CD8-positive, alpha-beta memory T cell (primary cell): ENCODE measurements around the gene RPS21. TPM values are rescaled to one million over a fixed set of nuclear protein-coding genes. Genes with fewer than 3 reads are reported as not detected.

Source experiments
- CTCF ChIA-PET: fragments of 350-600 bp; sonication (Branson Sonifier 250); formaldehyde crosslinking; loops from one replicate; lab custom pipeline; 2021; ENCODE audit warnings: antibody characterized with exemption; lab: Charles Lee
- POLR2A ChIA-PET: fragments of 350-600 bp; sonication (Branson Sonifier 250); formaldehyde crosslinking; loops from one replicate; lab custom pipeline; 2021; ENCODE audit warnings: antibody characterized with exemption; lab: Charles Lee
- DNase-seq, 5 donors: peaks; one replicate each; pipeline versions ENCODE4 v3.0.0 to v3.0.0-alpha.2; 2020 to 2022; ENCODE audit warnings: mixed read lengths in 1 of 5
- H3K27ac ChIP-seq: one replicate; pipeline ENCODE4 v1.7.0; 2013; ENCODE audit warnings: low read depth, mild to moderate bottlenecking, low read length, moderate library complexity
- H3K27me3 ChIP-seq: 2 replicates; pipeline ENCODE4 v1.7.0; 2013; ENCODE audit warnings: low read length, mild to moderate bottlenecking; ENCODE audit not compliant: insufficient read depth, poor library complexity, severe bottlenecking
- H3K36me3 ChIP-seq: 2 replicates; pipeline ENCODE4 v1.7.0; 2013; ENCODE audit warnings: mild to moderate bottlenecking, low read length, moderate library complexity; ENCODE audit not compliant: insufficient read depth
- H3K4me1 ChIP-seq: 2 replicates; pipeline ENCODE4 v1.7.0; 2013; ENCODE audit warnings: mild to moderate bottlenecking, low read length, moderate library complexity; ENCODE audit not compliant: insufficient read depth
- H3K4me3 ChIP-seq: 2 replicates; pipeline ENCODE4 v1.7.0; 2013; ENCODE audit warnings: mild to moderate bottlenecking, low read length
- H3K9me3 ChIP-seq: 2 replicates; pipeline ENCODE4 v1.7.0; 2013; ENCODE audit warnings: mild to moderate bottlenecking, low read length
- H3K27ac Mint-ChIP-seq, 8 donors: one replicate each; pipeline ENCODE4 v1.8.0; 2020 to 2021; ENCODE audit warnings: mixed read lengths in 8 of 8, mild to moderate bottlenecking in 6 of 8, inconsistent platforms in 3 of 8, moderate library complexity in 3 of 8
- H3K27me3 Mint-ChIP-seq, 2 donors: one replicate each; pipeline ENCODE4 v1.8.0; 2020 to 2021; ENCODE audit warnings: mixed read lengths in 2 of 2, mild to moderate bottlenecking in 1 of 2, moderate library complexity in 1 of 2
- H3K36me3 Mint-ChIP-seq, 3 donors: one replicate each; pipeline ENCODE4 v1.8.0; 2020 to 2021; ENCODE audit warnings: mixed read lengths in 3 of 3, inconsistent platforms in 1 of 3, mild to moderate bottlenecking in 1 of 3
- H3K4me1 Mint-ChIP-seq, 3 donors: one replicate each; pipeline ENCODE4 v1.8.0; 2020 to 2021; ENCODE audit warnings: mixed read lengths in 3 of 3, inconsistent platforms in 1 of 3, mild to moderate bottlenecking in 1 of 3
- H3K4me3 Mint-ChIP-seq, 7 donors: one replicate each; pipeline ENCODE4 v1.8.0; 2020 to 2021; ENCODE audit warnings: mixed read lengths in 7 of 7, mild to moderate bottlenecking in 6 of 7, moderate library complexity in 4 of 7, inconsistent platforms in 2 of 7
- H3K9me3 Mint-ChIP-seq, 5 donors: one replicate each; pipeline ENCODE4 v1.8.0; 2020 to 2022; ENCODE audit warnings: mixed read lengths in 5 of 5, mild to moderate bottlenecking in 3 of 5, moderate library complexity in 2 of 5, inconsistent platforms in 1 of 5
- polyA plus RNA-seq: library from polyadenylated mRNA; unstranded; fragments of 300-500 nt; fragmentation: Illumina TruSeq; gene quantifications from one replicate; pipeline ENCODE4 v1.2.3, GENCODE V29; 2021
- total RNA-seq, 2 experiments: library from RNA; stranded (reverse); gene quantifications; one replicate each; pipeline ENCODE4 v1.2.3, GENCODE V29; 2021

Gene RPS21
- total and polyA plus RNA-seq, 3 experiments from 2014 or later: 2,034 to 2,161 (median 2,072) TPM

- Mint-ChIP-seq H3K36me3 (no peaks in the 10 kb centered on the region), H3K27me3 (no peaks in the 10 kb centered on the region), H3K4me1 (no peaks in the 10 kb centered on the region), H3K9me3 (no peaks in the 10 kb centered on the region), H3K27ac (no peak overlapping the region), H3K4me3 (no peak overlapping the region)
- H3K4me1 ChIP-seq: no peaks in the 10 kb centered on the region
- POLR2A ChIA-PET: no interaction called here
- H3K36me3 ChIP-seq: no peaks in the 10 kb centered on the region
- H3K27ac ChIP-seq: no peak overlapping the region
- H3K9me3 ChIP-seq: no peaks in the 10 kb centered on the region
- H3K4me3 ChIP-seq: no peak overlapping the region
- CTCF ChIA-PET: no interaction called here
- no peaks in the 10 kb centered on the region for H3K27me3 ChIP-seq
- no peak for DNase-seq
Measured at GRCh38 chr20:62355516-62355877, 31.4 kb upstream of the RPS21 start.

GRCh38 chr20:62355878-62356588 is 30.9 kb upstream of the RPS21 start:
- H3K4me3 ChIP-seq: no peak overlapping the region
- Mint-ChIP-seq H3K36me3 (no peaks in the 10 kb centered on the region), H3K4me3 (no peak overlapping the region), H3K9me3 (no peaks in the 10 kb centered on the region), H3K4me1 (no peaks in the 10 kb centered on the region), H3K27me3 (no peaks in the 10 kb centered on the region), H3K27ac (no peak overlapping the region)
- H3K27ac ChIP-seq: no peak overlapping the region
- ChIA-PET CTCF (no interaction called here), POLR2A (no interaction called here)
- no peak for DNase-seq
- H3K4me1 ChIP-seq: no peaks in the 10 kb centered on the region
- H3K36me3 ChIP-seq: no peaks in the 10 kb centered on the region
- no peaks in the 10 kb centered on the region for H3K27me3 ChIP-seq
- H3K9me3 ChIP-seq: no peaks in the 10 kb centered on the region

GRCh38 chr20:62356589-62357186 is 30.2 kb upstream of the RPS21 start:
- Histone ChIP-seq H3K4me3 (no peak overlapping the region), H3K4me1 (no peaks in the 10 kb centered on the region), H3K27ac (no peak overlapping the region), H3K9me3 (no peaks in the 10 kb centered on the region), H3K36me3 (no peaks in the 10 kb centered on the region), H3K27me3 (no peaks in the 10 kb centered on the region)
- no peaks in the 10 kb centered on the region for H3K4me1 Mint-ChIP-seq
- H3K27ac Mint-ChIP-seq: no peak overlapping the region
- ChIA-PET POLR2A (no interaction called here), CTCF (no interaction called here)
- no peaks in the 10 kb centered on the region for H3K9me3 Mint-ChIP-seq
- H3K27me3 Mint-ChIP-seq: no peaks in the 10 kb centered on the region
- H3K4me3 Mint-ChIP-seq: no peak overlapping the region
- H3K36me3 Mint-ChIP-seq: no peaks in the 10 kb centered on the region
- DNase-seq: no peak

- CTCF ChIA-PET: no interaction called here
- Mint-ChIP-seq H3K4me3 (no peak overlapping the region), H3K9me3 (no peaks in the 10 kb centered on the region), H3K4me1 (no peaks in the 10 kb centered on the region), H3K36me3 (no peaks in the 10 kb centered on the region), H3K27ac (no peak overlapping the region), H3K27me3 (no peaks in the 10 kb centered on the region)
- H3K4me3 ChIP-seq: no peak overlapping the region
- POLR2A ChIA-PET: no interaction called here
- H3K9me3 ChIP-seq: no peaks in the 10 kb centered on the region
- H3K27me3 ChIP-seq: no peaks in the 10 kb centered on the region
- H3K4me1 ChIP-seq: no peaks in the 10 kb centered on the region
- no peak for DNase-seq
- no peak overlapping the region for H3K27ac ChIP-seq
- no peaks in the 10 kb centered on the region for H3K36me3 ChIP-seq
Measured at GRCh38 chr20:62357187-62357667, 29.7 kb upstream of the RPS21 start.

GRCh38 chr20:62357681-62358080 is 29.2 kb upstream of the RPS21 start:
- CTCF ChIA-PET: no interaction called here
- H3K9me3 ChIP-seq: no peaks in the 10 kb centered on the region
- no peak overlapping the region for H3K4me3 Mint-ChIP-seq
- H3K4me3 ChIP-seq: no peak overlapping the region
- POLR2A ChIA-PET: no interaction called here
- H3K36me3 Mint-ChIP-seq: no peaks in the 10 kb centered on the region
- peaks cover 2 to 3% of the 10 kb centered on the region in 2 donors for H3K27me3 Mint-ChIP-seq
- no peak for DNase-seq
- no peaks in the 10 kb centered on the region for H3K36me3 ChIP-seq
- no peaks in the 10 kb centered on the region for H3K27me3 ChIP-seq
- peak overlapping the region; percentile 64 for H3K27ac ChIP-seq
- no peak overlapping the region for H3K27ac Mint-ChIP-seq
- no peaks in the 10 kb centered on the region for H3K4me1 ChIP-seq
- H3K9me3 Mint-ChIP-seq: no peaks in the 10 kb centered on the region
- no peaks in the 10 kb centered on the region for H3K4me1 Mint-ChIP-seq

- Histone ChIP-seq H3K27ac (peak overlapping the region; percentile 64), H3K4me1 (no peaks in the 10 kb centered on the region), H3K9me3 (no peaks in the 10 kb centered on the region), H3K27me3 (no peaks in the 10 kb centered on the region), H3K4me3 (no peak overlapping the region), H3K36me3 (no peaks in the 10 kb centered on the region)
- no peak overlapping the region for H3K4me3 Mint-ChIP-seq
- ChIA-PET POLR2A (no interaction called here), CTCF (no interaction called here)
- H3K27me3 Mint-ChIP-seq: peaks cover 4% of the 10 kb centered on the region in 2 donors
- H3K36me3 Mint-ChIP-seq: no peaks in the 10 kb centered on the region
- H3K4me1 Mint-ChIP-seq: no peaks in the 10 kb centered on the region
- no peak overlapping the region for H3K27ac Mint-ChIP-seq
- no peaks in the 10 kb centered on the region for H3K9me3 Mint-ChIP-seq
- DNase-seq: no peak
Measured at GRCh38 chr20:62358171-62359042, 28.5 kb upstream of the RPS21 start.

- no peak for DNase-seq
- ChIA-PET POLR2A (no interaction called here), CTCF (no interaction called here)
- no peaks in the 10 kb centered on the region for H3K4me1 ChIP-seq
- no peaks in the 10 kb centered on the region for H3K36me3 ChIP-seq
- H3K4me1 Mint-ChIP-seq: no peaks in the 10 kb centered on the region
- no peak overlapping the region for H3K4me3 Mint-ChIP-seq
- peaks cover 6 to 9% of the 10 kb centered on the region in 2 donors for H3K27me3 Mint-ChIP-seq
- no peaks in the 10 kb centered on the region for H3K9me3 Mint-ChIP-seq
- no peak overlapping the region for H3K4me3 ChIP-seq
- no peaks in the 10 kb centered on the region for H3K36me3 Mint-ChIP-seq
- peak overlapping the region; percentile 64 for H3K27ac ChIP-seq
- H3K9me3 ChIP-seq: no peaks in the 10 kb centered on the region
- no peaks in the 10 kb centered on the region for H3K27me3 ChIP-seq
- H3K27ac Mint-ChIP-seq: no peak overlapping the region
Measured at GRCh38 chr20:62359043-62359490, 27.8 kb upstream of the RPS21 start.
